HepG2 (cell line): ENCODE results near the gene FKBP1C. TPM values are rescaled to one million over a fixed set of nuclear protein-coding genes. Genes with fewer than 3 reads are reported as not detected.
"Not testable (repeated sequence)": the region's sequence is repeated elsewhere in the genome, so short reads cannot be mapped to it uniquely, and the experiment has no call there.

ENCODE experiments used
- ATAC-seq: fragments of 200-7000 bp; cut with Tn5 transposase; 3 replicates; pipeline ENCODE4 v1.9.1; 2020; ENCODE audit warnings: mild to moderate bottlenecking, moderate library complexity
- BruUV-seq: library from RNA; stranded (reverse); fragments of 400-500 nt; replicated peaks from 2 replicates; lab custom pipeline; 2021; lab: Mats Ljungman, UMichigan
- CTCF ChIA-PET: fragments of 300-600 bp; formaldehyde crosslinking; extraction: SDS; loops from one replicate; lab custom pipeline; 2021; ENCODE audit warnings: low total read pairs, inconsistent platforms, low intra/inter-chr PET ratio; lab: Yijun Ruan, JAX
- POLR2A ChIA-PET: fragments of 350-600 bp; sonication (Branson Sonifier 250); formaldehyde crosslinking; loops from one replicate; lab custom pipeline; 2020; ENCODE audit warnings: antibody characterized with exemption, inconsistent platforms; lab: Yijun Ruan, JAX
- DNase-seq: peaks from one replicate; pipeline ENCODE4 v3.0.0-alpha.2; 2015; ENCODE audit warnings: low spot score
- FAIRE-seq: peaks from 3 replicates; lab custom pipeline; 2011; peaks lifted over from hg19 to GRCh38; lab: Jason Lieb, UNC
- H2AFZ ChIP-seq: one replicate; pipeline ENCODE4 v1.6.1; 2011; ENCODE audit warnings: low read length, inconsistent platforms
- H3K27ac ChIP-seq: fragments of 300-600 bp; 3 replicates; pipeline ENCODE4 v1.8.0; 2011; ENCODE audit warnings: mixed run types, mild to moderate bottlenecking, mixed read lengths, low read length, inconsistent platforms; ENCODE audit not compliant: insufficient read depth; ENCODE audit errors: extremely low read length
- H3K27me3 ChIP-seq, 2 experiments: fragments of 200-600 bp in 1 of 2; 2 replicates in 1 of 2; 3 replicates in 1 of 2; pipeline versions ENCODE4 v1.6.0 to v1.8.0; 2011; ENCODE audit warnings: low read length in 2 of 2, mild to moderate bottlenecking in 2 of 2, moderate library complexity in 2 of 2, inconsistent platforms in 1 of 2; ENCODE audit not compliant: insufficient read depth in 2 of 2, control insufficient read depth in 1 of 2
- H3K36me3 ChIP-seq, 2 experiments: fragments of 200-600 bp in 1 of 2; replicated peaks in 1 of 2; 2 replicates in 1 of 2; 3 replicates in 1 of 2; pipeline versions ENCODE4 v1.5.1 to v1.8.0; 2011; ENCODE audit warnings: low read length in 2 of 2, inconsistent platforms in 1 of 2; ENCODE audit not compliant: insufficient read depth in 2 of 2, control insufficient read depth in 1 of 2
- H3K4me1 ChIP-seq: 2 replicates; pipeline ENCODE4 v1.5.1; 2012; ENCODE audit warnings: low read length, inconsistent platforms; ENCODE audit not compliant: insufficient read depth
- H3K4me2 ChIP-seq: 2 replicates; pipeline ENCODE4 v1.6.0; 2011; ENCODE audit warnings: low read depth, low read length, inconsistent platforms
- H3K4me3 ChIP-seq, 3 experiments: fragments of 200-600 bp in 1 of 3; sonication (generic), shearing (Covaris generic) in 1 of 3; replicated peaks in 1 of 3; 2 replicates each; pipeline ENCODE4 v1.5.1; 2011 to 2016; ENCODE audit warnings: low read length in 3 of 3, inconsistent platforms in 2 of 3, low read depth in 2 of 3, mild to moderate bottlenecking in 2 of 3, control low read depth in 1 of 3, mixed read lengths in 1 of 3; ENCODE audit not compliant: insufficient read depth in 1 of 3
- H3K79me2 ChIP-seq: one replicate; pipeline ENCODE4 v1.6.1; 2011; ENCODE audit warnings: low read length, inconsistent platforms; ENCODE audit not compliant: insufficient read depth
- H3K9ac ChIP-seq: 2 replicates; pipeline ENCODE4 v1.6.0; 2011; ENCODE audit warnings: mild to moderate bottlenecking, low read depth, low read length, inconsistent platforms; ENCODE audit not compliant: insufficient read depth
- H3K9me3 ChIP-seq: 2 replicates; pipeline ENCODE4 v1.5.1; 2012; ENCODE audit warnings: mild to moderate bottlenecking, low read length
- H4K20me1 ChIP-seq: 2 replicates; pipeline ENCODE4 v1.6.0; 2011; ENCODE audit warnings: inconsistent platforms, mild to moderate bottlenecking, low read length, moderate library complexity; ENCODE audit not compliant: insufficient read depth
- CBX2 ChIP-seq, 2 experiments: fragments of 200-600 bp in 1 of 2; sonication (generic); formaldehyde crosslinking in 1 of 2; IDR thresholded peaks; 2 replicates each; pipeline versions ENCODE4 v1.7.0 to v1.8.1; 2018 to 2022; ENCODE audit warnings: low read depth in 2 of 2, low read length in 1 of 2, mild to moderate bottlenecking in 1 of 2, missing genetic modification reagents in 1 of 2
- CENPT ChIP-seq: sonication (generic); formaldehyde crosslinking; IDR thresholded peaks from 2 replicates; pipeline ENCODE4 v1.8.0; 2022; ENCODE audit warnings: low read depth, mild to moderate bottlenecking, moderate library complexity, missing genetic modification reagents
- DMAP1 ChIP-seq: IDR thresholded peaks from 2 replicates; pipeline ENCODE4 v1.6.1; 2016
- YEATS4 ChIP-seq: sonication (generic); formaldehyde crosslinking; IDR thresholded peaks from 2 replicates; pipeline ENCODE4 v1.4.0; 2020; ENCODE audit warnings: missing genetic modification reagents, borderline replicate concordance
- ZNF234 ChIP-seq: sonication (generic); formaldehyde crosslinking; conservative IDR thresholded peaks from 2 replicates; pipeline ENCODE4 v1.5.1; 2020; ENCODE audit warnings: mild to moderate bottlenecking, missing genetic modification reagents
- WGBS: methylation state at CpG from one replicate; pipeline ENCODE4 v1.1.6; 2017; ENCODE audit warnings: low lambda C conversion rate; 5-methylcytosine and 5-hydroxymethylcytosine counted together
- in situ Hi-C: cut with HindIII; loops from 2 replicates; pipeline ENCODE4 v1.10.0; 2017; ENCODE audit warnings: low pct_unique_long_range_greater_than_20kb; ENCODE audit not compliant: extremely low pct_ligation_motif_present
- intact Hi-C: fragments of 100-400 bp; cut with micrococcal nuclease; formaldehyde crosslinking; loops from one replicate; pipeline ENCODE4 v1.10.0; 2022; ENCODE audit not compliant: unreplicated experiment
- polyA plus RNA-seq, 8 experiments: library from polyadenylated mRNA; depleted of rRNA in 3 of 8; stranded (reverse) in 7 of 8; unstranded in 1 of 8; fragments of >200 nt; fragmentation: Illumina TruSeq in 4 of 8; extraction: Trizol in 4 of 8; gene quantifications; 2 replicates each; pipeline versions ENCODE4 v1.2.1 to v1.2.3, GENCODE V29; 2011 to 2016; ENCODE audit warnings: low read depth in 4 of 8, missing spikeins in 1 of 8, mixed read lengths in 1 of 8; ENCODE audit not compliant: insufficient read depth in 1 of 8
- total RNA-seq, 5 experiments: library from RNA; depleted of rRNA; stranded (reverse); fragments of >200 nt; fragmentation: Illumina TruSeq; extraction: Trizol; gene quantifications; 2 replicates each; pipeline ENCODE4 v1.2.3, GENCODE V29; 2016; ENCODE audit warnings: low read depth in 1 of 5
- TF ChIP-seq, protein P1 (sequence below): sonication (generic); formaldehyde crosslinking; IDR thresholded peaks from 2 replicates; pipeline ENCODE4 v1.4.0; 2020; ENCODE audit warnings: missing genetic modification reagents
- TF ChIP-seq, protein P2 (sequence below): IDR thresholded peaks from 2 replicates; pipeline ENCODE4 v1.6.1; 2016; ENCODE audit warnings: control low read depth

The FKBP1C gene
- total and polyA plus RNA-seq, 2 of the 13 experiments (the other 11 are each of a cell fraction or from before 2014, with no cell fraction given): 0.64 to 3.2 TPM

DNA sequence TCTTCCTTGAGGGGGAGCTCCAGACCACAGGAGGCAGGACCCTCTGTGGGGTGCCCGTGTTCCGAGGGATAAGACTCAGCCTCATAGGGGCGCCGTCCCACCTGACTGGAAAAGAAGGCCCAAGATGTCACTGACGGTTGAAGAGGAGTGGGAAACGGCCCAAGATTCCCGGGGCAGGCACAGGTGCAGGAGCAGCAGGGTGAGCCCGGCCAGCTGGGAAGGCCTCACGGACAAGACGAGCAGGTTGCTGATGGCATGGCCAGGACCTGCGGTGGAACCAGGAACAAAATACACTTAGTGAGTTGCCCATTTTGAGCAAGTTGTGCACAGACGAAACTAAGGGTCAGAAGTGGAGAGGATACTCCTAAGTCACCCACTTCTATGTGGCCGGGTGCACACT is 18.8 kb downstream of the FKBP1C start:
- DNase-seq, intact Hi-C loops, in situ Hi-C loops, H2AFZ ChIP-seq, H3K79me2 ChIP-seq, H3K27me3 ChIP-seq, H3K9me3 ChIP-seq, H3K4me3 ChIP-seq, ATAC-seq, FAIRE-seq, BruUV-seq, H3K36me3 ChIP-seq, POLR2A ChIA-PET, CTCF ChIA-PET, H4K20me1 ChIP-seq, H3K27ac ChIP-seq, H3K4me1 ChIP-seq, H3K4me2 ChIP-seq, H3K9ac ChIP-seq: not testable (repeated sequence)
- WGBS: 26% methylated on average over 13 of the region's 13 CpGs

GRCh38 chr6:63230511-63230910 is 19.2 kb downstream of the FKBP1C start:
- H3K9ac ChIP-seq, H4K20me1 ChIP-seq, H3K79me2 ChIP-seq, CTCF ChIA-PET, H3K27me3 ChIP-seq, ATAC-seq, H3K27ac ChIP-seq, H3K4me1 ChIP-seq, in situ Hi-C loops, DNase-seq, BruUV-seq, intact Hi-C loops, H3K4me2 ChIP-seq, H3K9me3 ChIP-seq, POLR2A ChIA-PET, H3K4me3 ChIP-seq, H3K36me3 ChIP-seq, H2AFZ ChIP-seq, FAIRE-seq: not testable (repeated sequence)
- WGBS: 17% methylated on average over 7 of the region's 12 CpGs

DNA sequence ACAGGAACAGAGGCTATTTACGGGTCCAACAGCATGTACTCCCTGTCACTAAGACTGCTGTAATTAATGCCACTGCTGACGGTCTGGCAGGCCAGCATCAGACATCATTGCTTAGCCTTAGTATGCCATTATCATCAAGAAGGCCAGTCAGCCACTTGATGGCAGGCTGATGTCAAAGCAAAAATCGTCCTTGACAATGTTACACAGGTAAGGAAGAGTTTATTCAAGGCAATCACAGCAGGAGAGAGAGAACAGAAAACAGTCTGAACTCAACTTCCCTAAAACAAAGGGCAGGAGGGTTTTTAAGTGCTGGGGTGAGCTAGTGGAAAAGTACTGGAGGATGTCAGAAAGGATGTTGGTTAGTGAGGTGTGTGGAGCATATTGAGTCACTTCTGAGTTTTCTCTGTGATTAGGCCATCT is 25.1 kb downstream of the FKBP1C start:
- no peaks in the 10 kb centered on the region for H3K4me1 ChIP-seq
- DNase-seq: no peak

More for the DNA sequence above, 25.1 kb downstream of the FKBP1C start:
- in situ Hi-C loops (no loop called here), intact Hi-C loops (no loop called here)
- H3K9me3 ChIP-seq: no peaks in the 10 kb centered on the region
- H3K79me2 ChIP-seq: no peaks in the 10 kb centered on the region
- no peak overlapping the region for H2AFZ ChIP-seq
- TF ChIP-seq DMAP1 (no peak), CBX2 (IDR thresholded peaks at IDR 0.05; ENCODE audit: low read depth, low read length) (no peak), CBX2 (CRISPR knock-in tag; IDR thresholded peaks at IDR 0.05; ENCODE audit: low read depth) (no peak), ZNF234 (CRISPR knock-in tag) (no peak), CENPT (CRISPR knock-in tag) (no peak), YEATS4 (CRISPR knock-in tag) (no peak)
- TF ChIP-seq, protein P1, sequence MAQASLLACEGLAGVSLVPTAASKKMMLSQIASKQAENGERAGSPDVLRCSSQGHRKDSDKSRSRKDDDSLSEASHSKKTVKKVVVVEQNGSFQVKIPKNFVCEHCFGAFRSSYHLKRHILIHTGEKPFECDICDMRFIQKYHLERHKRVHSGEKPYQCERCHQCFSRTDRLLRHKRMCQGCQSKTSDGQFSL (CRISPR knock-in tag): no peak
- TF ChIP-seq, protein P2, sequence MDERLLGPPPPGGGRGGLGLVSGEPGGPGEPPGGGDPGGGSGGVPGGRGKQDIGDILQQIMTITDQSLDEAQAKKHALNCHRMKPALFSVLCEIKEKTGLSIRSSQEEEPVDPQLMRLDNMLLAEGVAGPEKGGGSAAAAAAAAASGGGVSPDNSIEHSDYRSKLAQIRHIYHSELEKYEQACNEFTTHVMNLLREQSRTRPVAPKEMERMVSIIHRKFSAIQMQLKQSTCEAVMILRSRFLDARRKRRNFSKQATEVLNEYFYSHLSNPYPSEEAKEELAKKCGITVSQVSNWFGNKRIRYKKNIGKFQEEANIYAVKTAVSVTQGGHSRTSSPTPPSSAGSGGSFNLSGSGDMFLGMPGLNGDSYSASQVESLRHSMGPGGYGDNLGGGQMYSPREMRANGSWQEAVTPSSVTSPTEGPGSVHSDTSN: no peak
- ChIA-PET CTCF (no interaction called here), POLR2A (no interaction called here)
- no TSS peak for BruUV-seq
- 0 out of 5 replicates have a peak, but pooled peaks cover 0 to 1% of the 10 kb centered on the region in 2 experiments for H3K27me3 ChIP-seq
- no peaks in the 10 kb centered on the region for H4K20me1 ChIP-seq
- H3K4me2 ChIP-seq: no peak overlapping the region
- ATAC-seq (no peak), FAIRE-seq (no peak)
- H3K36me3 ChIP-seq: no peaks in the 10 kb centered on the region
- H3K4me3 ChIP-seq: no peak overlapping the region
- WGBS: 6% methylated on average over 3 of the region's 3 CpGs
- no peak overlapping the region for H3K27ac ChIP-seq
- H3K9ac ChIP-seq: no peak overlapping the region
